T-helper 2 cell treated with Interferon-gamma antibody and Interleukin-4, amounts not matched to agents 5 μg/mL and 100 μg/mL, for 36 hours (primary cell): ENCODE measurements around the gene RASGRP3.
"Not testable (repeated sequence)": the region's sequence is repeated elsewhere in the genome, so short reads cannot be mapped to it uniquely, and the experiment has no call there.

Experiments
- DNase-seq: peaks from one replicate; pipeline ENCODE4 v3.0.0; 2021; ENCODE audit warnings: low spot score
- H3K27ac Mint-ChIP-seq: one replicate; pipeline ENCODE4 v1.8.0; 2021; ENCODE audit warnings: mild to moderate bottlenecking, mixed read lengths
- H3K27me3 Mint-ChIP-seq: one replicate; pipeline ENCODE4 v1.8.0; 2021; ENCODE audit warnings: low read depth, mixed read lengths
- H3K36me3 Mint-ChIP-seq: one replicate; pipeline ENCODE4 v1.8.0; 2021; ENCODE audit warnings: low read depth, mixed read lengths
- H3K4me1 Mint-ChIP-seq: one replicate; pipeline ENCODE4 v1.8.0; 2021; ENCODE audit warnings: low read depth, mixed read lengths
- H3K4me3 Mint-ChIP-seq: one replicate; pipeline ENCODE4 v1.8.0; 2022; ENCODE audit warnings: mild to moderate bottlenecking, moderate library complexity, mixed read lengths
- H3K9me3 Mint-ChIP-seq: one replicate; pipeline ENCODE4 v1.8.0; 2021; ENCODE audit warnings: mixed read lengths

RASGRP3 gene

GRCh38 chr2:33442528-33443079 lies 33.8 kb upstream of the RASGRP3 start:
- Mint-ChIP-seq H3K9me3 (no peaks in the 10 kb centered on the region), H3K36me3 (no peaks in the 10 kb centered on the region)

DNA sequence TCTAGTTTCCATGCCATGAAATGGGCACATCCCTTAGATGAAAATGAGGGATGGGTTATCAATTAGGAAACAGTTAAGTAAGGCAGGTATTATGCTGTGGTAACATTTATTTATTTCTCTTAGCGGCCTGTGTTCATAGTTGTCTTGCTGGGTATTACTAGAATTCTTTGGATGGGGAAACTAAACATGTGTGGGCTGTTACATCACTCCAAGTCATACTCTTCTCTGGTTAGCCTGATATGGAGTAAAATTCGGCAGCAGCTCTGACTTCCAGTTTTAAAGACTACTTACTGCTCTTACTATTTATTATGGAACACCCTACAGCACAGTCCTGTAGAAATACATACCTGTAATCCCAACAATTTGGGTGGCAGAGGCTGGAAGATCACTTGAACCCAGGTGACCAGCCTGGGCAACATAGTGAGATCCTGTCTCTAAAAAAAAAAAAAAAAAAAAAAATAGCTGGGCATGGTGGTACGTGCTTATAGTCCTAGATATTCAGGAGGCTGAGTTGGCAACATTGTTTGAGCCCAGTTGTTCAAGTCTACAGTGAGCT lies 33.1 kb upstream of the RASGRP3 start:
- Mint-ChIP-seq H3K4me1 (peaks cover 3% of the 10 kb centered on the region), H3K9me3 (no peaks in the 10 kb centered on the region), H3K27me3 (peaks cover 17% of the 10 kb centered on the region), H3K4me3 (no peak overlapping the region), H3K27ac (no peak overlapping the region), H3K36me3 (no peaks in the 10 kb centered on the region)
- no peak for DNase-seq

More at GRCh38 chr2:33442528-33443079, 33.8 kb upstream of the RASGRP3 start:
- no peak overlapping the region for H3K4me3 Mint-ChIP-seq
- no peak for DNase-seq
- peaks cover 17% of the 10 kb centered on the region for H3K27me3 Mint-ChIP-seq
- H3K27ac Mint-ChIP-seq = no peak overlapping the region
- no peaks in the 10 kb centered on the region for H3K4me1 Mint-ChIP-seq

DNA sequence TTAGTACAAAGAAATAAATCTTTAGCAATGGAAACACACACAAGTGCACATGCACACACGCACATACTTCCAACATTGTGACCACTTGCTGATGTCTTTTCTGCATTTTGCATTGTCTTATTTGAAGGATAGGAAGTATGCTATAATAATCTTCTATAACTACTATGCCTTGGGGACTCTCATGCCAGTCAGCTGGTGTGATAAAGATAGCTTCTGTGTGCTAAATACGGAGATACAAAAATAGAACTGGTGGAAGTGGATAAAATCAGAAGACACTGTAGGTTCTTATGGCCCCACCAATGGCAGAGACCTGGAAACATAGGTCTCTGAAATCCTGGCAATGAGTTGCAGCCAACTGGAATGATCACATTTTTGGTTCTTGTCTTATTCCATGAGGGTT lies 31.5 kb upstream of the RASGRP3 start:
- Mint-ChIP-seq H3K9me3 (no peaks in the 10 kb centered on the region), H3K36me3 (no peaks in the 10 kb centered on the region), H3K4me1 (peaks cover 5% of the 10 kb centered on the region), H3K4me3 (no peak overlapping the region), H3K27me3 (peaks cover 12% of the 10 kb centered on the region), H3K27ac (no peak overlapping the region)
- DNase-seq = no peak

- Mint-ChIP-seq H3K36me3 (peaks cover 3% of the 10 kb centered on the region), H3K4me1 (peaks cover 5% of the 10 kb centered on the region), H3K4me3 (no peak overlapping the region), H3K27me3 (peaks cover 6% of the 10 kb centered on the region), H3K27ac (no peak overlapping the region), H3K9me3 (peaks cover 17% of the 10 kb centered on the region)
- DNase-seq = no peak
These were observed 28.1 kb upstream of the RASGRP3 start for GRCh38 chr2:33448220-33448899.

- Mint-ChIP-seq H3K27ac (no peak overlapping the region), H3K27me3 (peaks cover 11% of the 10 kb centered on the region), H3K4me1 (peaks cover 5% of the 10 kb centered on the region), H3K9me3 (peaks cover 17% of the 10 kb centered on the region), H3K36me3 (peaks cover 3% of the 10 kb centered on the region), H3K4me3 (no peak overlapping the region)
- no peak for DNase-seq
These were observed 25.2 kb upstream of the RASGRP3 start for GRCh38 chr2:33451214-33451613.

GRCh38 chr2:33451825-33452224 lies 24.6 kb upstream of the RASGRP3 start:
- Mint-ChIP-seq H3K27me3 (peaks cover 14% of the 10 kb centered on the region), H3K36me3 (peaks cover 3% of the 10 kb centered on the region), H3K27ac (no peak overlapping the region), H3K4me1 (peaks cover 5% of the 10 kb centered on the region), H3K4me3 (no peak overlapping the region), H3K9me3 (peaks cover 17% of the 10 kb centered on the region)
- DNase-seq = no peak

DNA sequence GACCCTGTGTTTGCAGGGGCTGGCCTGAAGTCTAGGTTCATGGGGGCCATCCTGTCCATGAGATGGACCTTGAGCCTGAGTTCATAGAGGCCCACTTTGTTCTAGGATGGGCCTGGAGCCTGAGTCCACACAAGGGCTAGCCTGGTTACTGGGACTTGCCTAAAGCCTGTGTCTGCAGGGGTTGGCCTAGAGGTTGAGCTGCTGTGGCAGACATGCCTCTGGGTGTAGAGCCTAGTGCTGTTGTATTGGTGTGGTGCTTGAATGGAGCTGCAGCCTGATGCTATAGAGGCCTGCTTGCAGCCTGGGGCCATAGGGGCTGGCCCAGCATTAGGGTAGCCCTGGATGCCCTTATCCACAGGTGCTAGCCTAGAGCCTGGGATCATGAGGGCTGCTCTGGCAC lies 23.9 kb upstream of the RASGRP3 start:
- H3K9me3 Mint-ChIP-seq = peaks cover 17% of the 10 kb centered on the region
- no peak overlapping the region for H3K4me3 Mint-ChIP-seq
- H3K36me3 Mint-ChIP-seq = peaks cover 3% of the 10 kb centered on the region
- H3K27ac Mint-ChIP-seq = no peak overlapping the region
- H3K4me1 Mint-ChIP-seq = peaks cover 5% of the 10 kb centered on the region
- peaks cover 14% of the 10 kb centered on the region for H3K27me3 Mint-ChIP-seq
- DNase-seq = no peak

DNA sequence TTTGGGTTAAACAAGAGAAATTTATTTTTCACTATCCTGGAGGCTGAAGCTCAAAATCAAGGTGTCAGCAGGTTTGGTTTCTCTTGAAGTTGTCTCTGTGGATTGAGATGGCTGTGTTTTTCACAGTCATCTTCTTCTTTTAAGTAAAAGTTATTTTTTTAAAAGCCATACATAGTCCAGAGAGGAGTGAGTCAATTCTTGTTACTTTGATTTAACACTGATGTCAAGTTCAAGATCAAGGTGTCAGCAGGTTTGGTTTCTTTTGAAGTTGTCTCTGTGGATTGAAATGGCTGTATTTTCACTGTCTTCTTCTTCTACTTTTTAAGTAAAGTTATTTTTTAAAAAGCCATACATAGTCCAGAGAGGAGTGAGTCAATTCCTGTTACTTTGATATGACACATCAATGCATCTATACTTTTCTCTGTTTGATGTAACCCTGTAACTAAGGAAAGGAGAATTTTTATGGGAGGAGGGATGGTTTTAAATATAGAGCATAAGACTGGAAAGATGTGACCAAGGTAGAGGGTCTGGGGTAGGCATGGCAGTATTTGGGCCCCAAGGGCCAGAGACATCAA lies 22.5 kb upstream of the RASGRP3 start:
- DNase-seq = no peak
- Mint-ChIP-seq H3K9me3 (peaks cover 17% of the 10 kb centered on the region), H3K27ac (no peak overlapping the region), H3K4me1 (no peaks in the 10 kb centered on the region), H3K36me3 (peaks cover 3% of the 10 kb centered on the region), H3K4me3 (no peak overlapping the region), H3K27me3 (peaks cover 14% of the 10 kb centered on the region)

GRCh38 chr2:33457556-33458247 lies 18.7 kb upstream of the RASGRP3 start:
- Mint-ChIP-seq H3K27ac (no peak overlapping the region), H3K36me3 (no peaks in the 10 kb centered on the region), H3K4me3 (no peak overlapping the region), H3K9me3 (peaks cover 6% of the 10 kb centered on the region), H3K27me3 (peaks cover 9% of the 10 kb centered on the region), H3K4me1 (no peaks in the 10 kb centered on the region)
- DNase-seq = no peak

DNA sequence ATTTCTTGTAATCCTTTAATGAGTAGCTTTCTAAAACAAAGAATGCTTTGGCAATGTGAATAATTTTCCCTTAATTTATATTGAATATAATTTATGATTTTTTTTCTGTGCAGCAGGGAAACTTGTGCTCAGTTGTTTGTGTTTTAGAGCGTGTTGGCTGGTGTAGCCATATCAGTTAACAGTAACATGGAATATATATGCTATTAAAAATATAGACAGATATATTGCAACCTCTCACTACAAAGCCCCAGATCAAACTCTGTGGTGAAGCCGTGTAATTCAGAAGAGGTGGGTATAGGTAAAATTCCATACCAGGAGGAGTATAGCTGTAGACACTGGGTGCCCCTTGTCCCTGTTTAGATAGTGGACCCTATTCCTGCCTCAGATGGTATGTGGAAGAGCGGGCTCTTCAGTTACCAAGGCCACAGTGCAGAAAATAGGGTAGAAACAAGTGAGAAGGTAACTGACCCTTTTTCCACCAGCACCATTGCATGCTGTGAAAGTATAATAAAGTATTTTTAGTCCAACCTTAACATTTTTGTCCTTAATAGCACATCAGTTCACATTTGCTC lies 18.1 kb upstream of the RASGRP3 start:
- no peaks in the 10 kb centered on the region for H3K4me1 Mint-ChIP-seq
- H3K36me3 Mint-ChIP-seq = no peaks in the 10 kb centered on the region
- H3K27ac Mint-ChIP-seq = no peak overlapping the region
- H3K27me3 Mint-ChIP-seq = peaks cover 10% of the 10 kb centered on the region
- peaks cover under 1% of the 10 kb centered on the region for H3K9me3 Mint-ChIP-seq
- H3K4me3 Mint-ChIP-seq = no peak overlapping the region
- no peak for DNase-seq

- Mint-ChIP-seq H3K4me3 (no peak overlapping the region), H3K36me3 (no peaks in the 10 kb centered on the region), H3K4me1 (no peaks in the 10 kb centered on the region), H3K27me3 (peaks cover 7% of the 10 kb centered on the region), H3K9me3 (no peaks in the 10 kb centered on the region), H3K27ac (no peak overlapping the region)
- no peak for DNase-seq
These were observed 16.7 kb upstream of the RASGRP3 start for GRCh38 chr2:33459745-33460144.

DNA sequence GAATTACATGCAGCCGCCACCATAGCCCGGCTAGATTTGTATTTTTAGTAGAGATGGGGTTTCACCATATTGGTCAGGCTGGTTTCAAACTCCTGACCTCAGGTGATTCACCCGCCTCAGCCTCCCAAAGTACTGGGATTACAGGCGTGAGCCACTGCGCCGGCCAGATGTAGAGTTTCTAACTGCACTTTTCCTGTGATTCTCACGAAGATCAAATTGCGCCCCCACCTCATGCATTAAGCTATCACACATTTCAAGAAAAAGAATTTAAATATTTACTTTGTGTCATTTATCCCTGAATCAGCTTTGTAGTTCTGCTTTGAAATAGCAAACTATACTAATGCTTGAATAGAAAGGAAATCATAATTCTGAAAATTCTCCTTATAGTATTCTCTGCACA lies 13.9 kb upstream of the RASGRP3 start:
- not testable (repeated sequence) for H3K36me3 Mint-ChIP-seq, H3K9me3 Mint-ChIP-seq, H3K27me3 Mint-ChIP-seq, H3K27ac Mint-ChIP-seq, H3K4me1 Mint-ChIP-seq, DNase-seq, H3K4me3 Mint-ChIP-seq

GRCh38 chr2:33467413-33467812 lies 9.0 kb upstream of the RASGRP3 start:
- Mint-ChIP-seq H3K27ac (no peak overlapping the region), H3K27me3 (peaks cover 20% of the 10 kb centered on the region), H3K36me3 (no peaks in the 10 kb centered on the region)

DNA sequence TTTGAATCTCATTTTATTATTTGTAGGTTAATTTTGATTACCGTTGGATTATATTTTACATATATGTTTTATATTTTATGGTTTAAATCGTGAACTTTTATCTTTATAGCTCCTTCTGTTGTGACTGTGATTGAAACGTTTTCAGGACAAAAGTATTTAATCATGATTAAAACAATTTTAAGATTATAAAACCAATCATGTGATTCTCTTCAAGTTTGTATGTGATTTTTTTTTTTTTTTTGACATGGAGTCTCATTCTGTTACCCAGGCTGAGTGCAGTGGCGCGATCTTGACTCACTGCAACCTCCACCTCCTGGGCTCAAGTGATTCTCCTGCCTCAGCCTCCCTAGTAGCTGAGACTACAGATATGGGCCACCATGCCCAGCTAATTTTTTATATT lies 7.2 kb upstream of the RASGRP3 start:
- Mint-ChIP-seq H3K4me3 (no peak overlapping the region), H3K4me1 (no peaks in the 10 kb centered on the region), H3K27me3 (peaks cover 23% of the 10 kb centered on the region), H3K27ac (no peak overlapping the region), H3K36me3 (no peaks in the 10 kb centered on the region), H3K9me3 (no peaks in the 10 kb centered on the region)
- DNase-seq = no peak

More at GRCh38 chr2:33467413-33467812, 9.0 kb upstream of the RASGRP3 start:
- no peak overlapping the region for H3K4me3 Mint-ChIP-seq
- no peaks in the 10 kb centered on the region for H3K4me1 Mint-ChIP-seq
- DNase-seq = no peak
- H3K9me3 Mint-ChIP-seq = no peaks in the 10 kb centered on the region
